Right renal cortex interstitium (tissue), 3 donors: Measurements from ENCODE around the gene BANP. TPM values are rescaled to one million over a fixed set of nuclear protein-coding genes. Genes with fewer than 3 reads are reported as not detected.

ENCODE experiments used
- DNase-seq, 3 donors: peaks; one replicate each; pipeline ENCODE4 v3.0.0-alpha.2; 2013; ENCODE audit warnings: low read depth in 3 of 3, low spot score in 2 of 3
- polyA plus RNA-seq, 3 donors: library from polyadenylated mRNA; unstranded; fragments of 120-200 nt; gene quantifications; one replicate each; pipeline ENCODE4 v1.2.1, GENCODE V29; 2013; ENCODE audit not compliant: insufficient read length in 3 of 3

The BANP gene
- polyA plus RNA-seq, 3 donors = 22.2 to 28.2 (median 27.5) TPM

DNA sequence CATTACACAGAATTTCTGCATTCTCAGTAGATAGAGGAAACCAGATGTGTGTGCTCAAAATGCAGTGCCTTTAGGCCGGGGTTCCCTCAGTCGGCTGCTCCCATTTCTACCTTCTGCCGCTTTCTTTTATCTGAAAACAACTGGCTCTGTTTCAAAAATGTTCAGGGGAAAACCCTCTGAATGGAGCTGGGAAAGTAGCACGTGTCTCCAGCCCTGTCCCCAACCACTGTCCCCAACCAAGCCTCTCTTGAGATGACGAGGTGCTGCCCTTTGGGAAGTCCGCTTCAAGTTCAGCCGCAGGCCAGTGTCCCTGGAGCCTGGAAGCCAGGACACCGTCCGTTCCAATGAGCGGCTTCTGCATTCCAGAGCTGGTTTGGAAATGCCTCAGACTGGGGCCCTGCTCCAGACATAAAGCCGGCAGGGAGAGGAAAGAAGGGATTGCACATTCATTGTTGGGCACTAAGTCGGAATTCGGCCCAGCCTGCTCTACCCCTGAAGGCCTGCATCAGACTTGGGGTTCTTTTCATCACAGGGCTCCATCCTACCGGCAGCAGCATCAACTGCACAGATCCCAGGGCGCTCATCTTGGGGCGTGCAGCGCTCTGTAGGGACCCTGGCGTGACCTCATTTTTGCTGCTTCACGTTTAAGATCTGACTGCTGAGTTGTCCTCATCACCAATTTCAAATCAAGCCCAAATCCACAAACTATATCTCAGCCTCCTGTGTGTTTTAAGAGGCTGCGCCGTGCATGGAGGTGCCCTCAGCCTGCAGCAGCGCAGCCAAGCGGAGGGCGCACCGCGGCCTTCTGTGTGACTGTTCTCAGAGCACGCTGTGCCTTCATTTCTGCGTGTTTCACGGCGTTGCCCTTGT, 111.3 kb downstream of the BANP start:
- peak in 1 of 3 donors; percentile 19 for DNase-seq

DNA sequence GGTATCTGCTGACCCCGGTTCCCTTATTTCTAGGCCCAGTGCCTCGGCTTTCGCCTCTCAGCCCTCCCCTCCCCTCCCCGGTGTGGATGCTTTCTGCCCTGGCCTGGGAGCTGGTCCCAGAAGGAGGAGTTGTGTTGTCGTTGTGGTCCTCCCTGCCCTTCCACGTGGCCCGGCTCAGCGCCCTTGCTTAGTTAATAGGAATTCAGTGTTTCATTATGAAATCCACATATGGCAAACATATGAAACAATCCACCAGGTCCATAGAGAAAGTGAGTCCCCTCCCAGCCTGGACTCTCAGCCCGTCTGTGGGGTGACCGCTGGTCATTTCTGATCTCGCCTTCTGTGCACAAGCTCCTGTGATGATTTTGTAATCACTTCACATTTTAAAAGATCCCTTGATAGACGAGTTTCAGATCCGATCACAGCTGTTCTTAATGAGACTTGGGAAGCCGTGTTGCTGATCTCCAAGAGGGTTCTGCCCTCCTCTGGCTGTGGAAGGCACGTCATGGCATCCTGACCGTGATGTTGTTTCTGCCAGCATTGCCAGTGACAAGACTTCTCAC, 112.1 kb downstream of the BANP start:
- peak in 1 of 3 donors; percentile 23 for DNase-seq

DNA sequence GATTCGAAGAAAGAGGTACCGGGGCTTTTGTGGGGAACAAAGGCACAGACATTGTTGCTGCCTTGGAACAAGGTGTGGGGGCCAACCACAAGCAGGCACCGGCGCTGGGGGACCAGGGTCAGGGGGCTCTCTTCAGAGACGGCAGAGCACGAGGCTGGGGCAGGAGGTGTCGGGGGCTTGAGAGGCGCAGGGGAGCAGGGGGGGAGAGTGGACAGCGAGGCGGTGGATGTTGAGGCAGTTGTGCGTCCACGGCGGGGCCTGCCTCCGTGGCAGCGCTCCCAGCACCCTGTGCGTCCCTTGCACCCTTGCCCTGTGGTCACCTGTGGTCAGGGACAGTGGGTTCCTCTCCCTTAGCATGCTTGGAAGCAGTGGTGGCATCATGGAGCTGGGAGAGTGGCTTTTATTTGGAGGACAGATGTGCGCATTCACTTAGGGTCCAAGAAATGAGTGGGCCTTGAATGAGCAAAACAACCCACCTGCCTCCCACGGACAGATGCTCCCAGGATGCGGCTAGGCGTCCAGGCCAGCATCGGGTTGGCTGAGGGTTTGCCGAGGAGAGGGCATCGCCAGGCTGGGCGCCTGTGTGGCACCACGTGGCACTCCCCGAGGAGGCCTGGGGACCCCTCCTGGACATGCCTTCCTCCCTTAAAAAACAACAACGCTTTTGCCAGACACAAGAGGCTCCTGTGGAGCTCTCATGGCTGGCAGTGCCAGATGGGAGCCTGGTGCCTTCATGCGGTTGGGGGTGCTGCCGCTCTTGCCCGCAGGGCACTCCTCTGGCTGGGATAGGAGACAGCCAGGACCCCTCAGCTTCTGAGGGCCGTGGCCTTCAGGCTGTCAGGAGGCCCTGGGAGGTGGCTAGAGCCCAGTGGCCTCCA, 113.0 kb downstream of the BANP start:
- DNase-seq = no peak

DNA sequence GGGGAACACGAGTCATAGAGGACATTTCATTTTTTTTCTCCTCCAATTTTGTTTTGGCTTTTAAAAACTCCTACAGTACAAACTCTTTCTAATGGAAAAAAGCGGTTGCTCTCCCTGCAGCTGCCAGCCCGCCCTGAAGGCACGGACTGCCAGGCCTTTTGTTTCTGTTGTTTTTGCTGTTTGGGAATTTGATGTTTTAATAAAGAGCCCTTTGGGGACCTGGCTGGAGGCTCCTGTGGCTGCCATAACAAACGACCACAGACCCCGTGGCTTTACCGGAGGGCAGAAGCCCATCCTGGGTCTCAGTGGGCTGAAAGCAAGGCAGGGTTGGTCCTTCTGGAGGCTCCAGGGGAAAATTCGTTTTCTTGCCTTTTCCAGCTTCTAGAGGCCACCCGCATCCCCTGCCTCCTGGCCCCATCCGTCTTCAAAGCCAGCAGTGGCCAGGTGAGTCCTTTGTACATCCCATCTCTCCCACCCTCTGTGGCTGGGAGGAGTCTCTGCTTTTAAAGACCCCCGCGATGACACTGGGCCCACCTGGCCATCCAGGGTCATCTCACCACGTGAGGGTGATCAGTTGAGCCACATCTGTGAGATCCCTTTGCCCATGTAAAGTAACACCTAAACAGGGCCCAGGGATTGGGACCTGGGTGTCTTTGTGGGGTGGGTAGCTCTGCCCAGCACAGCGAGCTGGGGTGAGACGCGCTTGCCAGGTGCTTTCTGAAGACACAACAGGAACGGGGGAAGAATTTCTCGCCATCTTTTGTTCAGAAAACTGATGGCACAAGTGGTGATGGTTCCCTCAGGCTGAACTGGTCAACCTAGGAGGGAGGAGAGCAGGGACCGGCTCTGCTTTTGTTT, 113.9 kb downstream of the BANP start:
- DNase-seq = no peak

DNA sequence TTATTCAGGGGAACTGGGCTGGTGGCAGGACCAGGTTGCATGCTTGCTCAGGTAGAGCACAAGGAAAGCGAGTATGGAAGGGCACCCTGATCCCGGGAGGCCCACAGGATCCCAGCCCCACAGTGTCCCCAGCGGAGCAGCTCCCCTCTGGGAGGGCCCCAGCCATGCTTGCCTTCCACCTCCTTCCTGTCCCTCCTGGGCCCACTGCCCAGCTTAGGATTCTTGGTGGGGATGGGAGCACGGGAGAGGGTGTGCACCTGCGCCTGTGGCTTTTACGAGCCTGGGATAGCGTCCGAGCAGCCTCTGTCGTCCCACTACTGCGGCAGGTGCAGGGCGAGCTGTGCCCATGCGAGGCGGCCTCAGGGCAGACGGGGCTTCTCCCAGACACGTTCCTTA, 114.5 kb downstream of the BANP start:
- no peak for DNase-seq

DNA sequence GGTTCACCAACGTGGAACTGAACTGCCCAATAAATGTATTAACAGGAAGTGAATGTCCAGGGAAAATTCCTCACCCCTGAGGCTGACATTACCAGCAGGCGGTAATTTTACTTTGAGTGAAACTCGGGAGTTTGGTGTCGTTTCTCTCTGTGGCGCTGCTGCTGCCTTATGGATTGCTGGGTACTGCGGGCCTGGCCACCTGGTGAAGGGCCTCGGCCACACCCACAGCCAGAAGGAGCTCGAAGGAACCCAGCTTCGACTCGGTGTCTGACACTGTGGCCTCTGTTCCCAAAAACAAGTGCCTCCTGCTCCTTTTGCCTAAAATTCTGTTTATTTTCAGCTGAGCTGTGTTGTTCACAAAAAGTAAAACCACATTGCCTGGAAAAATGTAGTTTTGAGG, 115.0 kb downstream of the BANP start:
- DNase-seq = no peak

DNA sequence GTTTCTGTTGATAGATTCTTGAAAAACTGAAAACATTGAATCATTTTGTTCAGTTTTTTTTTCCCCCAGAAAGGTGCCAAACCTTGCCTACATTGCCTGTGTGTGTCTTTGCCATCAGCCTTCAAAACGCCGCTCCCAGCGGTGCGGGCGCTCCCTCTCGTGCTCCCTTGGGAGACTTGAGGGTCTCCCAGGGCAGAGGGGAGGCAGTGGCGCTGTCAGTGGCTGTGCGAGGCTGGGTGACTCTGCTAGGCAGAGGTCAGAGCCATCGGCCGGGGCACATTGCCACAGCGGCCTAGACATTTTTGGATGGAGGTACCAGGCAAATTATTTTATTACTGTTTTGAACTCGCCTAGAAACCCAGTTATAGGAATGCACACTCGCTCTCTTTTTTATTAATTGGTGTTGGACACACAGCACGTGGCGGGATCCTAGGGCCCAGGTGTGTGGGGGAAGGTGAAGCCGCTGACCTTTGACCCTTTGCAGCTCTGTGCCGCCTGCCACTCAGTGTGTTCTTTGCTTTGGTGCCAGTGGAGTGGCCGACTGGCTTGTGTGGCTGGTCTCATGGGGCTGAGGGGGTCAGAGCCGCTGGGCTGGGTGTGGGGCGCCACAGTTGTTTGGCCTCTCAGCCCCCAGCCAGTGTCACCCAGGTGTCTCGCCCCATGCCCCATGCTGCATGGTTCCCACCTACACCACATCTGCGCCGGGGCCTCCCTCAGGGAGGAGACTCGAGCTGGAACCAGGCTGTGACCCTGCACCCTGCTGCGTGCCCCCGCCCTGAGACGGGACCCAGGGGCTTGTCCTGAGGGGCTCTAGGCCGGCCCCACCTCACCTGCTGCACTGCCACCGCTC, 115.7 kb downstream of the BANP start:
- no peak for DNase-seq

DNA sequence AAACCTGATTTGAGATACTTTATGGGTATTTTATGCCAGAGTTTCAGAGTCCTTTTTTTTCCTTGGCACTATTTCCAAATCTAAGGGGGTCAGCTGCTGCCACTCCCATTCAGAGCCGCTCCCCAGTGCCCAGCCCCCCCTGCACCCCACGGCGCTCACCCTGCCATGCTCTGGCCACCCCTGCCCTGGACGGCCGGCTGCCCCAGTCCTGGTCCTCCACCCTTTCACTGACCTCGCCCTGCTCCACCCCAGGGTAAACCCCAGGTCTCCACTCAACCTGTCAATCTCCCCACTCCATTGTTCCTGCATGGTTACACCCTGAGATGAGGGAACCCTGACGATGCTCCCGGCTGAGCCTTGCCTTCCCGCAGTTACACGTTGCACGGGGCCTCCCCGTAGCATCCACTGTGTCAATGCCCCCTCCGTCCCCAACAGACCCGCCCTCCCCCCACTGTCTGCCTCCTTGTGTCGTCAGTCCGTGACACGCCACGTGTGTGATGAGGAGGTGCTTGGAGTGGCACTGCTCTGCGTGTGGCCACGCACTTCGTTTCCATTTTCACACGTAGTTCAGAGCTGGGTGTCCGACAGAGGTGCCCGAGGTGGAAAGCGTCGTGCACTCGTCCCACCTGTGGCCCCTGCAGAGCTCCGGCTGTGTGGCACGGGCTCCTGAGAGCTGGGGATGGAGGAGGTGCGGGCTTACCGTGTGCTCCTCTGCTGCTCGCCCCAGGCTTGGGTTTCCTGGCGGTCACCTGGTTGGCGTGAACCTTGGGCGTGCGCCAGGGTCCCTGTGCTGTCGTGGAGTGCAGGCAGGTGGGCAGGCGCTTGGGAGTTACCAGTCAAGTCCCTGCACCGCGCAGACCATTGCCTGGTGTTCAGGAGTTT, 116.5 kb downstream of the BANP start:
- no peak for DNase-seq

DNA sequence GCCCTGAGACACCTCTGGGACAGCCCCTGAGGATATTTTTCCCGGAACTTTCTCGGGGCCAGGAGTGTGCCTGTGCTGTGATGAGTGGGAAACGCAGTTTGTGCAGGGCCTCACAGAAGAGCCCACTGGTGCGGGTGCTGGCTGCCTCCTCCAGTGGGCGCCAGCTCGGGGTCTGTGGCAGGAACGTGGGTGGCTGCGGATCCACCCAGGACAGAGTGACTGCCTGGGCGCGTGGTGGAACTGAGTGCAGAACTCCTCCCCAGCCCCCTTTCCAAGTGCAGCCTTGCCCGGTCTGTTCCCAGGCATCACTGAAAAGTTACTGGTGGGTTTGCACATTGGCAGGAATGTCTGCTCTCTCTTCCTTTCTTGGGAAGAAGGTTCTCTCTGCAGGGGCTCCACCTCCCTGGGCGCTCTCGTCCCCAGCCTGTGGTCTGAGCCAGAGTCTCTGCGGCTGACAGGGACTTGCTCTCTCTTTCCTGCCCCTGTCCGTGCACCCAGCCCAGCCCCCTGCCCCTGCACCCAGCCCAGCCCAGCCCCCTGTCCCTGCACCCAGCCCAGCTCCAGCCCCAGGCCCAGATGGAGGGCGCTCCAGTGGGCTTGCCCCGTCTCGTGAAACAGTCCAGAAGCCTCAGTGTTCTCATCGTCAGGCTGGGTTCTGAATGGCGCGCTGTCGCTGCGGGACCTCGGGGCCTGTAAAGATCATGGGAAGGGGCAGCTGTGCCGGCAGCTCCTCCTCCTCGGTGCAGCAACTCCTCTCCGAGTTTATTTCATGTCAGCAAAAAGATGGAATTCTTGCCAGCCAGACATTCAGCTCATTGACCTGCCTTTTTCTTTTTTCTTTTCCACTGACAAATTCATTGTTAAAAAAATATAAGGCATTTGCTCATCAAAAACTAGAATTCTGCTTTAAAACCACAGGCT, 117.5 kb downstream of the BANP start:
- DNase-seq = no peak

DNA sequence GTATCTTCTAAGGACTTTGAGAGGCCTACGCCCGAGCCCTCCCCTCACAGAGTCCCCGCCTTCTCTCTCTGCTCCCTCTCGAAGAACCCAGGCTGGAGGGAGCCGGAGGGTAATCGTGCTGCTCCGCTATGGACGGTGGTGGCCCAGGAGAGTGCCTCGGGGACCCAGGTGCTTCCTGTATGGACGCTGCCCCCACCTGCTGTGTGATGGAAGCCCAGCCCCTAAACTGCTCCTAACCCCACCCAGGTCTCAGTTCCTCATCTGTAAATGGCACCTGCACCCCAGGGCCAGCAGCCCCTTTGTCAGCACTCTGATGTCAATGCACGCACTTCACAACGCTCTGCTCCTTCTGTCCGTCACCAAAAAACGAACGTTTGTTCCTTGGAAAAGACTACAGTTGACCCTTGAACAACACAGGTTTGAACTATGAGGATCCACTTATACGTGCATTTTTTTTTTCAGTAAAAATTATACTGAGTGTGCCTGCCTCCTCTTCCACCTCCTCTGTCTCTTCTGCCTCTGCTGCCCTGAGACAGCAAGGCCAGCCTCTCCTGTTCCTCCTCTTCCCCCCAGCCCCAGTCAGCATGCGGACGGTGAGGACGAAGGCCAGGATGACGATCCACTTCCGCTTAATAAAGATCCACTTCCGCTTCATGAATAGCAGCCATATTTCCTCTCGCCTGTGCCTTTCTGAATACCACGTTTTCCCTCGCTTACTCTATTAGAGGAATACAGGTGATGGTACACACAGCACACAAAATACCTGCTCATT, 118.3 kb downstream of the BANP start:
- no peak for DNase-seq

DNA sequence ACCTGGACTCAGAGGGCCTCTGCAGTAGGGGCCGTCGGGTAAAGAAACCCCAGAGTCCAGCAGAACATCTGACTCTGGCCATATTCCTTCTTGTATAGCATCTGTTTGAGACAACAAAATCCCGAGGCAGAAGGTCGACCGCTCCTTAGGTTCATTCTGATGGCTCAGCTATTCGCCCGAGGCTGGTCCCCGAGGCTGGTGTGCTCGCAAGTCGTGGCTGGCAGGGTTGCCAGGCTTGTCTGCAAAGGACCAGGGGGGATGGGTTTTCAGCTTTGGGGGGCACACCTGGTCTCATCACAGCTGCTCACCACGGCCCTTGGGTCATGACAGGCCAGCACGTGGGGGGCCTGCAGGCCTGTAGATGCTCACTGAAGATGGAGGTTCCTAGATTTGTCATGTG, 119.1 kb downstream of the BANP start:
- DNase-seq = no peak

DNA sequence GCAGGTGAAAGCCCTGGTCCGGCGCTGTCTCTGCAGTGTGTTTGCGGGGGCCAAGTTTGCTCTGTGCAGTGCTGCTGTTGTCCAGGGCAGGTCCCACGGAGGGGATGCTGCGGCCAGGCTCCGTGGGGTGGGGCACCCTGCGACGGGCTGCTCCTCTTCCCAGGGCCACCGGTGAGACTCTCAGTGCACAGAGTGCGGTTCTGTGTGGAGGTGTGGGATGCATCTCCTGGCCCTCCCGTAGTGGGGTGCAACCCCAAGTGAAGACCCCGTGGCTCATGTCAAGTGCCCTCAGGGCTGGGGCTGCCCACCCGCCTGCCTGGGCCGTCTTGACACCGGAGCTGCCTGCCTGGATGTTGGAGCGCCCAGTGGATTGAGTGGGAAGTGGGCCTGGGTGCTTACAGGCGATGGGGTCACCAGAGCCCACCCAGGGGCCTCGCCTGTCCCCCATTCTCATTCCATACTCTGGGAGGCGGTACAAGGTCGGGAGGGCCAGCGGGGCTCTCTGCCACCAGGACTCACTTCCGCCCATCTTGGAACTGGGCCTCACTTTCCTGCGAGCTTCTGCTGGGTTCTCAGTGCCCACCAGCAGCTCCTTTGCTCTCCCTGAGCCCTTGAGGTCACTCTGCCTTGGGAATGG, 119.9 kb downstream of the BANP start:
- no peak for DNase-seq

DNA sequence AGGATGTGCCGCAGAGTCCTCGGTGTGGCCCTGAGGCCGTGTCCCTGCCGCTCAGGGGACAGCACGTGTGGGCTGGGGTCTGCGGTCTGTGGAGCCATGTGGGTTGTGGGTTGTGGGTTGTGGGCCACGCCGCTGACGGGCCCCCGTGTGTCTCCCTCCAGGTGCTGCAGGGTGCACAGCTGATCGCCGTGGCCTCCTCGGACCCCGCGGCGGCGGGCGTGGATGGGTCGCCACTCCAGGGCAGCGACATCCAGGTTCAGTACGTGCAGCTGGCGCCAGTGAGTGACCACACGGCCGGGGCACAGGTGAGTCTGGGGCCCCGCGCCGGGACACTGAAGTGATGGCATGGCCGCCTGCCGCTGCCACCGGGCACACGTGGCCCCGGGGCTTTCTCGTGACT, 120.7 kb downstream of the BANP start:
- no peak for DNase-seq

DNA sequence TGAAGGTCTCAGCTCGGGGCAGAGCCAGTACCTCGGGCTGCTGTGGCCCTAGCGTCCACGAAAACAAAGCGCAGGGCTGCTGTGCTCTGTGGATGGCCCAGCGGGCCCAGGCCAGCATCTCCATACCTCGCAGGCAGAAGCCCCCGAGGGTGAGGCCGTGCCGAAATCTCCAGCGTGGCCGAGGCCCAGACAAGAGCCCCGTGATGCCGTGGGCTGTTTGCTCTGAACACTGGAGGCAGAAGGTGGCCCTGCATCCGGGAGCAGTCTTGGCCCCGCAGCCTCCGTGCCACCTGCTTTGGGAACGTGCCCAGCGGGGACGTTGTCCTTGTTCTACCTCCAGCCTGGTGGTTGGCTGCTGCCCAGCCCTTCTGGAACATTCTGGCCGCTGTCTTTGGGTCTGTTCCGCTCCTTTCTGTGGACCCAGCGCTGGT, 121.4 kb downstream of the BANP start:
- DNase-seq = no peak

DNA sequence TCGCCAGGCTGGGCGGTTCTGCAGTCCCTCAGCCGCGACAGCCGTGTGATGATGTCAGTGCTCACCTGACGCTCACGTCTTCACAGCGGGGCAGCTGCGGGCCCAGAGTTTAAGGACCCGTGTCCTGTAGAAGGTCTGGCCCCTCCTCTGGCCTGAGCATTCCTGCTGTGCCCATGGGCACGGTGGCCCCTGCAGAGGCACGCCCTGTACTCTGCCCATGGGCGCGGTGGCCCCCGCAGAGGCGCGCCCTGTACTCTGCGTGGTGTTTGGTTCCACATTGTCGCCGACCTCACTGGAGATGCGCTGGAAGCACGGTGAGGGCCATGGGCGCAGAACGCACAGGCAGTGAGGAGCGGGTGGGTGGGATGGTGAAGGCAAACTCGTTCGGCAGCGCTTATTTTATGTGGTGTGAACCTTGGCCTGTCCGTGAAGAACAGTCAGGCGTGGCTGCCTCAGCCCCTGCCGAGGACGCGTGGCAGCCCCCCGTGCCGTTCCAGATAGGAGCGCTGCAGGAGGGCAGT, 122.0 kb downstream of the BANP start:
- DNase-seq = no peak

DNA sequence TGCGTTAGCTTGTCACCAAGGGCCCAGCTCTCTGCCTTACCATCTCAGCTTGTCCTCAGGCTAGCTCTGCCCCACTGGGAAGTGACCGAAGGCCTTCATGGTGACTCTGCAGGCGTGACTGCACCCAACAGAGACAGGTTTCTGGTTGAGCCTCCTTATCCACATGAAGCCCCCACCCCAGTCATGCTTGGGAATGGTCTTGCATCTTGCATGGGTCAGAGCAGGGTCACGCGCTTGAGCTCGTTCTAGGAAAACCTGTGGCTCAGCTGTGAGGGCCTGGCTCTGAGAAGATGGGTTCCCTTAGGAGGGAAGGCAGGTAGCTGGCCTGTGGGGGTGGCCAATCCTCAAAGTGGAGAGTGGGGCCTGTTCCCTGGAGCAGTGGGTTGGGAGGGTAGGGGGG, 122.8 kb downstream of the BANP start:
- no peak for DNase-seq
